WTC11 (cell line): ENCODE results near the gene LTF.

Experiments
- ATF1 ChIP-seq: sonication (generic); formaldehyde crosslinking; IDR thresholded peaks from 2 replicates; pipeline ENCODE4 v1.8.1; 2023; ENCODE audit warnings: mild to moderate bottlenecking, moderate library complexity, missing genetic modification reagents
- CREM ChIP-seq: sonication (generic); formaldehyde crosslinking; IDR thresholded peaks from 2 replicates; pipeline ENCODE4 v1.8.1; 2022; ENCODE audit warnings: mild to moderate bottlenecking, missing genetic modification reagents, moderate library complexity
- ELF4 ChIP-seq: sonication (generic); formaldehyde crosslinking; IDR thresholded peaks from 2 replicates; pipeline ENCODE4 v1.8.1; 2022; ENCODE audit warnings: low read depth, mild to moderate bottlenecking, moderate library complexity, missing genetic modification reagents
- ETV6 ChIP-seq: sonication (generic); formaldehyde crosslinking; IDR thresholded peaks from 2 replicates; pipeline ENCODE4 v1.8.1; 2022; ENCODE audit warnings: mild to moderate bottlenecking, missing genetic modification reagents
- JUN ChIP-seq: sonication (generic); formaldehyde crosslinking; IDR thresholded peaks from 2 replicates; pipeline ENCODE4 v1.8.0; 2023; ENCODE audit warnings: mild to moderate bottlenecking, missing genetic modification reagents
- NR1H2 ChIP-seq: sonication (generic); formaldehyde crosslinking; IDR thresholded peaks from 2 replicates; pipeline ENCODE4 v1.9.0; 2021; ENCODE audit warnings: mild to moderate bottlenecking, moderate library complexity, missing genetic modification reagents
- NR2C2 ChIP-seq: sonication (generic); formaldehyde crosslinking; IDR thresholded peaks from 2 replicates; pipeline ENCODE4 v1.8.0; 2022; ENCODE audit warnings: mild to moderate bottlenecking, missing genetic modification reagents
- SP1 ChIP-seq: sonication (generic); formaldehyde crosslinking; conservative IDR thresholded peaks from 2 replicates; pipeline ENCODE4 v1.8.1; 2022; ENCODE audit warnings: missing genetic modification reagents
- ZNF121 ChIP-seq: sonication (generic); formaldehyde crosslinking; IDR thresholded peaks from 2 replicates; pipeline ENCODE4 v1.8.0; 2023; ENCODE audit warnings: missing genetic modification reagents
- ZNF232 ChIP-seq: sonication (generic); formaldehyde crosslinking; IDR thresholded peaks from 2 replicates; pipeline ENCODE4 v1.8.0; 2022; ENCODE audit warnings: mild to moderate bottlenecking, missing genetic modification reagents
- ZNF416 ChIP-seq: fragments of 250-450 bp; sonication (Bioruptor Pico); IDR thresholded peaks from 2 replicates; pipeline ENCODE4 v1.9.0; 2021; ENCODE audit warnings: mild to moderate bottlenecking, inconsistent platforms
- TF ChIP-seq, protein P1 (sequence below): fragments of 200-600 bp; IDR thresholded peaks from 2 replicates; pipeline ENCODE4 v1.8.0; 2022; ENCODE audit warnings: antibody characterized with exemption
- TF ChIP-seq, protein P2 (sequence below): sonication (generic); formaldehyde crosslinking; IDR thresholded peaks from 2 replicates; pipeline ENCODE4 v1.8.0; 2022; ENCODE audit warnings: mild to moderate bottlenecking, missing genetic modification reagents
- TF ChIP-seq, protein P3 (sequence below): sonication (generic); formaldehyde crosslinking; IDR thresholded peaks from 2 replicates; pipeline ENCODE4 v1.8.1; 2023; ENCODE audit warnings: mild to moderate bottlenecking, moderate library complexity, missing genetic modification reagents

DNA sequence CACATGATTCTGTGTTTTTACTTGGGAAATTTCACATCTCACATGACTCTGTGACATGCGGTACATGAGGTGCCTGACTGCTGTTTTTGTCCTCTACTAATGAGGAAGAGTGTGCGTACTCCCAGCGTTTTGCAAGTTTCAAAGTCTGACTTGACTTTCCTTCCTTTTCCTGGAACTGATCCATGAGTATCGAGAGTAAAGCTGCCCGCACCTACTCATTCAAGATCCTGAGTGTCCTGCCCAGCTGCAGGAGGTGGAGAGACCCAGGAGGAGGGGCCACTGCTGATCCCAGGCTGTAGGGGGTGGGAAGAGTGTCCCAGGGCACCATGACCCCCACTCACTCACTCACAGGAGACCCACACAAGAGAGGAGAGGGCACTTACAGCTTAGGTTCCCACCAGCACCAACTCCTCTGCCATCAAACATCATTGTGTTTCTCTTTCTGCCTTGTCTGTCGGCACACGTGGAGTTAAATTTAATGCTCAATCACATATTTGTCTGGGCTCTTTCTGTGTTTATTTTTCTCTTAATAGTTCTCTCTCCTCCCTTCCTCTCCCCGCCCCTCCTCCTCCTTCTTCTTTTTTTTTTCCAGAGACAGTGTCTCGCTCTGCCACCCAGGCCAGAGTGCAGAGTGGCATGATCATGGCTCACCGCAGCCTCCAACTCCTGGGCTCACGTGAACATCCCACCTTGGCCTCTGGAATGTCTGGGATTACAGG, 59.2 kb downstream of the LTF start:
- TF ChIP-seq, protein P1, sequence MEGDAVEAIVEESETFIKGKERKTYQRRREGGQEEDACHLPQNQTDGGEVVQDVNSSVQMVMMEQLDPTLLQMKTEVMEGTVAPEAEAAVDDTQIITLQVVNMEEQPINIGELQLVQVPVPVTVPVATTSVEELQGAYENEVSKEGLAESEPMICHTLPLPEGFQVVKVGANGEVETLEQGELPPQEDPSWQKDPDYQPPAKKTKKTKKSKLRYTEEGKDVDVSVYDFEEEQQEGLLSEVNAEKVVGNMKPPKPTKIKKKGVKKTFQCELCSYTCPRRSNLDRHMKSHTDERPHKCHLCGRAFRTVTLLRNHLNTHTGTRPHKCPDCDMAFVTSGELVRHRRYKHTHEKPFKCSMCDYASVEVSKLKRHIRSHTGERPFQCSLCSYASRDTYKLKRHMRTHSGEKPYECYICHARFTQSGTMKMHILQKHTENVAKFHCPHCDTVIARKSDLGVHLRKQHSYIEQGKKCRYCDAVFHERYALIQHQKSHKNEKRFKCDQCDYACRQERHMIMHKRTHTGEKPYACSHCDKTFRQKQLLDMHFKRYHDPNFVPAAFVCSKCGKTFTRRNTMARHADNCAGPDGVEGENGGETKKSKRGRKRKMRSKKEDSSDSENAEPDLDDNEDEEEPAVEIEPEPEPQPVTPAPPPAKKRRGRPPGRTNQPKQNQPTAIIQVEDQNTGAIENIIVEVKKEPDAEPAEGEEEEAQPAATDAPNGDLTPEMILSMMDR: no peak
- TF ChIP-seq, protein P2, sequence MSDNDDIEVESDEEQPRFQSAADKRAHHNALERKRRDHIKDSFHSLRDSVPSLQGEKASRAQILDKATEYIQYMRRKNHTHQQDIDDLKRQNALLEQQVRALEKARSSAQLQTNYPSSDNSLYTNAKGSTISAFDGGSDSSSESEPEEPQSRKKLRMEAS (CRISPR knock-in tag): no peak
- TF ChIP-seq SP1 (CRISPR knock-in tag) (no peak), NR1H2 (CRISPR knock-in tag) (no peak), JUN (CRISPR knock-in tag) (no peak), NR2C2 (CRISPR knock-in tag) (no peak), CREM (no peak), ETV6 (no peak), ATF1 (CRISPR knock-in tag) (no peak), ZNF416 (no peak), ZNF121 (CRISPR knock-in tag) (no peak), ELF4 (no peak), ZNF232 (CRISPR knock-in tag) (no peak)
- TF ChIP-seq, protein P3, sequence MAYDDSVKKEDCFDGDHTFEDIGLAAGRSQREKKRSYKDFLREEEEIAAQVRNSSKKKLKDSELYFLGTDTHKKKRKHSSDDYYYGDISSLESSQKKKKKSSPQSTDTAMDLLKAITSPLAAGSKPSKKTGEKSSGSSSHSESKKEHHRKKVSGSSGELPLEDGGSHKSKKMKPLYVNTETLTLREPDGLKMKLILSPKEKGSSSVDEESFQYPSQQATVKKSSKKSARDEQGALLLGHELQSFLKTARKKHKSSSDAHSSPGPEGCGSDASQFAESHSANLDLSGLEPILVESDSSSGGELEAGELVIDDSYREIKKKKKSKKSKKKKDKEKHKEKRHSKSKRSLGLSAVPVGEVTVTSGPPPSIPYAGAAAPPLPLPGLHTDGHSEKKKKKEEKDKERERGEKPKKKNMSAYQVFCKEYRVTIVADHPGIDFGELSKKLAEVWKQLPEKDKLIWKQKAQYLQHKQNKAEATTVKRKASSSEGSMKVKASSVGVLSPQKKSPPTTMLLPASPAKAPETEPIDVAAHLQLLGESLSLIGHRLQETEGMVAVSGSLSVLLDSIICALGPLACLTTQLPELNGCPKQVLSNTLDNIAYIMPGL (CRISPR knock-in tag): no peak
